Amniotic epithelial cell (primary cell): ENCODE data around the gene TSPAN13.

Experiments
- DNase-seq: peaks from one replicate; pipeline ENCODE4 v3.0.0-alpha.2; 2010; ENCODE audit warnings: low read depth

Gene TSPAN13

GRCh38 chr7:16813232-16813616 is 59.7 kb downstream of the TSPAN13 start:
- DNase-seq = no peak

- no peak for DNase-seq
Measured at GRCh38 chr7:16815001-16815400, 61.4 kb downstream of the TSPAN13 start.

- no peak for DNase-seq
Measured at GRCh38 chr7:16816824-16817223, 63.3 kb downstream of the TSPAN13 start.

DNA sequence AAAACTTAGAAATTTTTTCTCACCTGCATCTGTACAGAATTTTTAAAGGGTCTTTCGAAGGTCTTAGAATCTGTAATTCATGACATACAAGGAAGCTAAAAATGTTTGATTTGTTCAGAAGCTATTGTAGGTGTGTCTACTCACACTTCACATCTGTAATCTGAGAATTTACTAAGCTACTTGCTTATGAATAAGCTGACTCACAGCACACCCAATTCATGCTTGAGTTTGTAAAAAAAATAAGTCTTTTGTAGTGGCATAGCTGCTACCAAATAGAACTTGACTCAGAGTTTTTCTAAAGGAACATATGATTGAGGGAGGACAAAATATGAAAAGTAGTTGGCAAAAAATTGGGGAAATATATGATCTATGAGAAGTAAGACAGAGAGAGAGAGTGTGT is 64.0 kb downstream of the TSPAN13 start:
- peak; percentile 61 for DNase-seq

DNA sequence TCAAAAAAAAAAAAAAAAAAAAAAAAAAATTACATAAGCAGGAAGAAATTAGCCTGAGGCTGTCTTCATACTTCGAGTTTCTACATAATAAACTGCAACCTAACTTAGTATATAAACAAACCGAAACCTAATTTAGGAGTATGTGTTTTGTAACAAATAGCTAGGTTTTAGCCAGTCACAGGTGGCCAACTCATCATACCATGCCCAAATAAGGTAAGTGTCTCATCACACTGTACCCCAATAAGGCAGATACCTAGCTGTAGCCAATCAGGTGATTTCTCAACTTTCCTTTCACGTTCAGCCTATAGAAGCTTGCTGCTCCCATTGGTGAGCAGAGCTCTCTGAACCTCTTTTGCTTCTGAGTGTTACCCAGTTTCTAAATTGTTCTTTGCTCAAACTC is 65.2 kb downstream of the TSPAN13 start:
- no peak for DNase-seq

DNA sequence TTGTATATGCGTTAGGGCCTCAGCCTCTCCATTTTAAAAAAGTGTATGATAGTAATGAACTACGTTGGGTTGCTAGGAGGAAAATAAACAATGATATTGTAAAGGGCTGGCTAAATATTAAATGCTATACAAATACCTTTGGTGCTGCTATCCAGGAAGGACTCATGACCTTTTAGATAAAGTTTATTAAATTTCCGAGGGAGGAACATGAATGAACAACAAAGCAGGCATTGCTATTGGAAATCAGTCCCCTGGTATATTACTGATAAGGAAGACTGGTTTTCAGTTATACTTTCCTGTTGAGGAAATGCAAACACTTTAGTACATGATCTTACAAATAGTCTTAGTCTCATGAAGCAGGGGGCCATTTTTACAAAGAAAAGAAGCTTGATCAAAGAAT is 68.5 kb downstream of the TSPAN13 start:
- DNase-seq = no peak

GRCh38 chr7:16826060-16826459 is 72.5 kb downstream of the TSPAN13 start:
- DNase-seq = no peak

DNA sequence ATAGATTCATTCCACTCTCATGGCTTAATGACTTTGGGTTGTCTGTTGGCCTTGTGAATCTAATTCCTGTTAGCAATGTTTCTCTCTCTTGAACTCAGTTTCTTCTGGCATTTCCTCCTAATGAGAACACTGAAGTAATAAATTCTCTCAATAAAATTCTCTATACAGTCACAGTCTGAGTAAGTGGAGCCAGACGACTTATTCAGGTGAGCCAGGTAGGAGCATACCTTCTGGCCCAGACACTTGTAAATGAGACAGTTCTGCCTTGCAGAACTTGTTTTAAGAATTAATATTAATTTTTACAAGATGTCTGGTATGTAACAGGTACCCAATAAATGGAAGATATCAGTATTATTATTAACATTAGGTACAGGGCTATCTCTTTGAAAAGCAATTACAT is 79.8 kb downstream of the TSPAN13 start:
- DNase-seq = no peak
